ENCODE results near the gene CADPS.

CADPS gene

DNA sequence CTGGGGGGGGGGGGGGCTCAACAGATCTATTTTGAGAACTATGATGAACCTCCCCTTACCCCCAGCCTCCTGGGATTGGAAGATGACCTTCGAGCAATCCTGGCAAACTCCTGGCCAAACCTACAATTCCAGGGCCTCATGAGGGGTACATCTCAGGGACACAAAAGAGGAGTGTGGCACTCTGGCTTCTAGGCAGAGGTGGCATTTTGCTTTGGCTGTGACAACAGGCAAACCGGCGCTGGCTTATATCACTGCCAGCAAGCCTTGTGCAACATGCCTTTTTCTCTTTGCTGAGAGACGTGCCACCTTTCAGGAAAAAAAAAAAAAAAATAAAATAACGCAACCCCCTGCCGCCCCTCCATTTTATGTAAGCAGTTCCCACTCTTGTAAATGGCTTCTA, 470.1 kb downstream of the CADPS start:
- DNase-seq = no peak

DNA sequence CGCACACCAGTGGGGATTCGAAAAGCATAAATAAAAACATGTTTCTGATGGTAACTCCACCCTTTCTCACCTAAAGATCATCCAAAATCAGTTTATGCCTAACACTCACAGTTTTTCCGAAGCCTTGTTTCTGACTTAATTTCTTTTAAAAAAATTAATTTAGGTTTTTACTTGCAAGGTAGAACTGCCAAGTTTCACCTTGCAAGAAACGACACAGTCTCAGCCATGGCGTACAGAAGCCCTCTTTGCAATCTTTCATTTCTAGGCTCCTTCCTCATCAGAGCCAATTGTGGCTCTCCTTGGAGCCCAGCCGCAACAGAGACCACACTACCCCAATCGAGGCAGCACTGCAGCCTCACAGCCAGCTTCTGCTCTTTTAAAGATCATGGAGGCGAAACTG, 470.9 kb downstream of the CADPS start:
- DNase-seq = no peak

DNA sequence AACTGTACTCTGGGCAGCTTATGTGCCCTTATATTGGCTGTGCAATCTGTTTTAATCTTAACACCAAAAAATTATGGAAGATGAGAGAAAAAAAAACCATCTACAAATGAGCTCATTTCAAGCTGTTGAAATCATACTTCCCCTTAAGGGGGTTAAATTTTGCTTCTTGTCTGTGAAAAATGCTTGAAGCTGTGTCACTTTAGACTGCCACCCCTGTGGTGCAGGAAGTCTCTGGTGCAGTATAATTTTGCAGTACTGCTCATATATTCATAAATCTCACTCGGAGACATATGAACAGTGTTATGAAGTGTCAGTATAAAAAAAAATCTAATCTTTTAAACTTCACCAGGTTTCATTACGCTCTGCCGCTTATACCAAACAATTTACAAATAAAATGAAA, 471.5 kb downstream of the CADPS start:
- no peak for DNase-seq

DNA sequence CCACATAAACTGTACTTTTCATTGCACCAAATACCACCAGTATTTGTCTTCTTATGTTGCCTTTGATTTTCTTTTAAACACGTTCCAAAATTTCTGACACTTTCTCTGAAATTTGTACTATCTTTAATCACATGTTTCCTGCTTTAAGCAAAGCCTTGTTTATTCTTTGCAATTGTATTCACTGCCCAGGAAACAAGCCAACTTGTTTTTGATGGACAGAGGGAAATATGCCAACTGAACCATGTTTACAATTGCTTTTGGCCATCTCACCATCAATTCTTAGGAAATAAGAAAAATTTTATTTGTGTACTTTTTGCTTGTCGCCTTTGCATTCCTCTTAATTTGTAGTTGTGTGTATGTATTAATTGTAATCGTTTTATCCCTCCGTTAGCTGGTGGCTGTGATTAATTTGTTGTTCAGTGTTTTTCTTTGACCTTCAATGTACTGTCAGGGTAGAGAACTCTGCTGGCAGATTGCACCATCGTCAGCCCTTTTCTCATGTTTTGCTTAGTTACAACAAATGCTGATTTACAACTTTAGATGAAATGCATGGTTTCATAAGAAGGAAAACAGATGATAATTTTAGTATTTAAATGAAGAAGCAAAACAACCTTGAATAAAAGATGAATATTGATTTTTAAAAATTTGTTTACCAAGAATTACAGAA, 482.5 kb downstream of the CADPS start:
- no peak for DNase-seq

DNA sequence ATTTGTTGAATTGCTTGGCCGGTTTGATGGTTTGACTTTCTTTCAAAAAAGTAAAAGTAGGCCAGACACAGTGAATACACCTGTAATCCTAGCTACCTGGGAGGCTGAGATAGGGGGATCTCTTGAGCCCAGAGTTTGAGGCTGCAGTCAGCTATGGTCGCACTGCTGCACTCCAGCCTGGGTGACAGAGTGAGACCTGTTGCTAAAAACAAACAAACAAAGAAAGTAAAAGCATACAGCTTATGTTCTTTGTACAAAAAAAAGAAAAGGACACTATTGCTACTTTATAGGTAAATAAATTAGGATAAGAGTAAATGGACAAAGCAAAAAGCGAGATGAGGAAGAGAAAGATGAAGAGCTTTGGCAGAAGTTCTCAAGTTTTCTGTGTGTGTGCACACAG, 488.0 kb downstream of the CADPS start:
- DNase-seq = no peak

DNA sequence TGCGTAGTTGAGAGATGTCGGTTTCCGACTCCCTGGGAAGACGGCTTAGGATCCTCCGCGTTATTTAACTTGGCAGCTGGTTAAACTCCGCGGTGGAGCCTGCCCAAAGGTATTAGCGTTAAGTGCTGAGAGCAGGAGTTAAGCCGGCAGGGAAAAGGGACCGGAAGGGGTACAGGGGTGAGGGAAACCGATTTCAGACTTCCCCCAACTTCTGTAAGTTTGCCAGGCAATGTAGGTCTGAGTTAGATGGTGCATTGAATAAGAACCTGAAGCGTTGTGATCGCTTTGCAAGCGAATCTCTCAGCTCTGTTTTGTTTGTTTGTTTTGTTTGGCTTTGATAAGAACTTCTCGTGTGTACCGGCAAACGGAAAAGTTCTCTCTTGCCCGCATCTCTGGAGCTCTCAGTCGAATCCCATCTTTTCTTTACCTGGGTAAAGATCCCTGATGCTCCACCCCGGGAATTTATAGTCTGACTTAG, 495.9 kb downstream of the CADPS start:
- DNase-seq = no peak

DNA sequence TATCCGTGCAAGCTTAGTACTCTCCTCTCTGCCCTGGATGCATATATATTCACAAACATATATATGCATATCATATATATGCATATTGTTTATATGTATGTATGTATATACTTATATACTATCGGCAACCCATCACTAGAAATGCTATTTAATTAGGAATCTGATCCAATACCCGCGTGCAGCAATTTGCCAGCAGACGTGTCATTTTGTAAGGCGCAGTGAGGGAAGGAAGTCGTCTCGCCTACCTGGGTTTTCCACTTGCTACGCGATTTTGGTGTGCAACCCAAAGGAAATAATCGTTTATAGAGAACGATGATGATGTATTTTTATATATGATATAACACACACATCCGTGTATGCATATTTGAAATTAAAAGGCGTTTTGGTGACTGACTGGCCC, 496.3 kb downstream of the CADPS start:
- DNase-seq = no peak

DNA sequence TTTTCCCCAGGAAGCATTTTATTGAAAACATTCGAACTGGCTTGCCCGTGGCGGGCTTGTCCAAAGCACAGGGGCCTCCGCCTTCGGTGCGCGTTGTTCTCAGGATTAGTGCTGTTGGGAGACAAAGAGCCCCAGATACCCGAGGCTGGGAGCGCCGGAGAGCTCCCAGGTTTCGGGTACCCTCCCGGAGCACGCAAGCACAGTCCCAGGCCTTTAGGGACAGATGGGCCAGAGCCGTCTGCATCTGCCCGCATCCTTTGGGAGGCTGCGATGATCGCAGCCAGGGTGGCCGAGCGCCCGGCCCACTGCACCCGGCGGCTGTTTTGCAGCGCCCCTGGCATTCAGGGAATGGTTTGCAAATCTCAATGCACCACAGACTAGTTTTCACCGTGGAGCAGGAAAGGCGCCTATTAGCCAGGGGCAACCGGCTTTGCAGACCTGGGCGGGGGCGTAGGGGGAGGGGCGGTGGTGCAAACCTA, 496.9 kb downstream of the CADPS start:
- DNase-seq = no peak

DNA sequence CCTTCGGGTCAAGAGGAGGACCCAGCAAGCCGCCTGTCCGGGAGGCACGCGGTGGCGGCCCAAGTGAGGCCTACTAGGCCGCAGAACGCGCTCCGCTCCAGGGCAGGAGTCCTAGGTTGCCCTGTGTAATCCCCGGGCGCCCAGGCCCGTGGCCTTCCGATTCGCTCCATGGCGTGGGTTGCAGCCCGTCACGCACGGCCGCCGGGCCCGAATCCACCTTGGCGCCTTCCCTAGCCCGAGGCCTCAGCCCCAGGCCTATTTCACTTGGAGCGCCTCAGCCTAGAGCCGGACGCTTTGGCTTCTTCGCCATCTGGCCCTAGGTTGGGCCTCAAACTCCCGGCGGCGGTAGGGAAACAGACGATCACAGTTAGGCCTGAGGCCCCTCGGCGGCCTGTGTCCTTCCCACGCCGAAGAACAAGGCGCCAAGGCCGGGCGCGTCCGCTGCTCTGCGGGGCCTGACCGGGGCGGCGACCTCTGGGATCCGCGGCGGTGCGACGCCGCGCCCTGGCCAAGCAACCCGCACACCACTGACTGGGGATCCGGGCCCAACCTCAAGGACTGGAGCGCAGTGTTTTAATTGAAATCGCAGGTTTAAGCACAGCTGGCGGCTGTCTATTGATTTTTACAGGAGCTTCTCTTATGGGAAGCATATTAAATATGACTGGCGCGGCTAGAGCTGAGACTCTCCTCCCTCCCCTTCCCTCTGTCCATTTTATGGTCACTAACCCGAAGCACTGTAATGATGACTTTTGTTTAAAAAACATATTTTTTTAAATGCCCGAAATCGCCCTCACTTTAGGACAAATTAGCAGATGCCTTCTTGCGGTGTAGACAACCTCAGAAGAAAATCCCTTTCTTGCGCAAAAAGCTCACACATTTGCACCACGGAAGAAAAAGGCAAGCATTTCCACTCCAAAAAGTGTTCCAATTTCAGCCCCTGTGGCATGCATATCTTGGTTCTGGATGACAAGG, 498.0 kb downstream of the CADPS start:
- no peak for DNase-seq

DNA sequence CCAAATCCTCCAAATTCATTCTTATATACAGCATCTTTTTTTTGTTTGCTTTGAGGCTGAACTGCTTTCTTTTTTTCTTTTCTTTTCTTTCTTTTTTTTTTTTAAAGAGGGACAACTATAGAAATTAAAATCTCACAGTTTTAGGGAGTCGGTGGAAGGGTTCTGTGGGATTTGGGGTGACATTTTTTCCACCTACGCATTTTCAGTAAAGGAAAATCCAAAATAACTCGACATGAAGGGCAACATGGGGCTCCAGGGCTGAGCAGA, 498.8 kb downstream of the CADPS start:
- DNase-seq = no peak

DNA sequence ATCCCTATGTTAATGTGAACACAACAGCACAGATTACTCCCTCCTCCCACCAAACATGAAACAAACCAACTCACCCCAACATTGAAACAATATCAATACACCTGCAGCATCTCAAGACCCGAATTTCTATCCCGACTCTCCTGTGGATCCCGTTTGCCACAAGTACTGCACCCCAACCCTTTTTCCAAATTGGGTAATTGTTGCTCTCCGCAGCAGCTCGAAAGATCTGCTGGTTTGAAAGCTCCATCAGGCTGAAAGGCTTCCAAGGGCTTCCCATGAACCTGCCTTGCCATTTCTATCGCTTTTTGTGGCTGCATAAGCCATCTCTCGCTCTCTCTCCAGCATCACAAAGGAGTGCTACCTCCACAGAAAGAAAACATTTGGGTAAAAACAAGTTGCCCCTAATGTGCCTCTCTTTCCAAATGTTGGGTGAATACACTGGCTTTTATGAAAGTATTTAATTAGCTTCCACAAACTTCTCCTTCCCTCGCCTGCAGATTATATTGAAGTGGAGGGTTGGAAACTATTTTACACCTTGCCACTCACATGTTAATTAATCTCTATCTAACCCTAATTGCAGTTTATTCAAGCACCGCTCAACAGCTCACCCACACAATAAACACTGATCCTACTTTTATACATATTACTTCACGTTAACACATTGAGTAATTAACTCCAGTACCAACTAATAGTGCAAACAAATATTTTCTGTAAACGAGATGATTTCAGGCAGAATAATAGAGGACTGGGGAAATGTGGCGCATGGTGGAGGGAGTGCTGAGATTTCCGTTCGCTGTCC, 499.4 kb downstream of the CADPS start:
- no peak for DNase-seq

DNA sequence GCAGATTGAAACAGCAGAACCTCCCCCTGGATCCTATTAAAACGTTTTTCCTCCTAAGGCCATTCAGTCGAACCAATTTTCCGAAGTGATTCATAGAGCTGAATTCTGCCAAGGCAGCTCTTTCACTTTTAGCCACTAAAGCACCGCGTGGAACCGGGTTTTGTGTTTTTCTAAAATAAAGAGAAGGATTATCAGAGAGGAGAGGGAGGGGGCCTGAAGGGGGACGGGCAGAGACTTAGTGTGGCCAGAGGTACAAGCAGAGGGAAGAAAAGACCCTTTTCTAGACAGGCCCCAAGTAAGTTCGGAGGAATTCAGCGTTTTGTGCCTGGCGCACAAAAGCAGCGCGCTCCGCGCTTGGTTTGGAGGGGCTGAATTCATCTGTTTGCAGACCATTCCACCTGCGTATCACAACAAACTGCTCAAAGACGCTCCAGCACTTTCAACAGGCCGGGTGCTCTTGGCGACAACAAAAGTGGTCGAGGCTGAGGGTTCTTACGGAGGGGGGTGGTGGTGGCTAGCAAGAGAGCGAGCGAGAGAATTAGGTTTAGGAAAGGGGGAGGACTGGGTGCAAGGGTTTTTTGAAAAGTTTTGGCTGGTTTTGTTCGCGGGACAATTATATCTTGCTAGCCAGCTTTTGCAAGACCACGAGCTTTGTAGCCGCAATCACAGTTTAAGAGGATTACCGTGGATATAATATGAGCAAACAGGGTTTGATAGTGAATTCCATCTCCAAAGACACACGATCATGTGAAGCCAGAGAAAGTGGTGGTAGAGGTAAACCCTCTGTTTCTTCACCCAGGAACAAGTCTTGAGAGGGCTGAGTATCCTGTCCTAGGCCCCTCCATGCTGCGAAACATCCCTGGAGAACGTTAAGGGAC, 500.6 kb downstream of the CADPS start:
- no peak for DNase-seq

DNA sequence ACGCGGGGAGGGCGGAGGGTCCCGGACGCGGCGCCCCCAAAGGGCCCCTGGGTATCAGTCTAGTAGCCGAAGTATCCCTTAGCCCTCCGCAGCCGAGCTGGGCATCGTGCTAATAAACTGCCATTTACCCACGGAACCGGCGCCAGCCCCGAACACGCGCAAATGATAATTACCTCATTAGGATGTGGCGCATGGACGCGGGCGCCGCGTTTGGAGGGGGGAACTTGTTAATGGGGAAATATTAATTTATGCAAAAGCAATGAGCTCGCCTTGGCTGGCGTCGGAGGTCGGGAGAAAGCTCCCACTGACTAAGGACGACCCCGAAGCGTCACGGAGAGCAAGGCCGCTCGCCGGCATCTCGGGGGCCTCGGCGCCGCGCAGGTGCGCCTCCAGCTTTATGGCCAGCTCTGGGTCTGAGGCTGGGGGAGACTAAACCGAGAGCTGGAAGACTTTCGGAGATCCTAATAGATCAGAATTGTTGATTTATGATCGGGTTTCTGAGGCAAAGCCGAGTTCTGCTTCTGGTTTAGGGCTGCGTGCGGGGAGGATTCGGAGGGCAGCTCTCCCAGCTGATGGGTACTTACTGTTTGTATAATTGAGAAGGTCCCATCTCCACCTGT, 501.4 kb downstream of the CADPS start:
- no peak for DNase-seq

DNA sequence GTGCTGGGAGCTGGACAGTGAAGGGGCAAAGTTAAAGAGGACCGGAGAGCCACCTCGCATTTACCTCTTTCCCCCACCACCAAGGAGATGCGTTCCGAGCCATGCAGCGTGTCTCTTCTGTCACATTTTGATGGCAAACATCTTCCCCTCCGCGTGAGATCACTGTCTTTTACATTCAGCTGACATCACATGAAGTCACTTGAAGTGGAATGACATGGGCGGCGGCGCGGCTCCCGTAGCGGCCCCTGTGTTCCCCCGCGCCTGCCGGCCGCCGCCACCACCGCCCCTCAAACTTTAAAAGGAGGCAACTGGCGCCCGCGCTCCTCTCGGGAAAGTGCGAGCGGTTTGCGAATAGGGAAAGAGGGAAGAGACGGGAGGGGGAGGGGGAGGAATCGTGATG, 502.0 kb downstream of the CADPS start, which contains the start of gene FEZF2:
FEZF2 (minus strand) TSS at position 336 of the 400 bp plus-strand sequence. CDS start 682 bp downstream, outside the sequence.
- DNase-seq = no peak

DNA sequence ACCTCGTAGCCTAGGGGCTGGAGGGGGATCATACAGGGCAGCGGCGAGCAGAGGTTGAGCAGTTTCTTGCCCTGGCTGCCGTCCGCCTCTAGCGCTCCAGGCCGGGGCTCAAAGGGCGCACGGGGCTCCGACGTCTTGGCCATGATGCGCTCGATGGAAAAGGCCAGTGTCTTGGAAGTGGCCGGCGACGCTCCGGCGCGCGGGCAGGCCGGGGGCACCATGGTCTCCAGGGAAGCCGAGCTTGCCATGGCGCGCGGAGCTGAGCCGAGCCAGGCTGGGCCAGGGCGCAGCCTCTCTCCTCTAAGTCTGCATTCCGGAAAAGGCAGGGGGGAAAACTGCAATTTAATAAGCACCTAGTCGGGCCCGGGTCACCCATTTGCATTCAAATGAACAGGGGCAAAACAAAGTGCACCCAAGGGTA, 502.6 kb downstream of the CADPS start:
- no peak for DNase-seq

DNA sequence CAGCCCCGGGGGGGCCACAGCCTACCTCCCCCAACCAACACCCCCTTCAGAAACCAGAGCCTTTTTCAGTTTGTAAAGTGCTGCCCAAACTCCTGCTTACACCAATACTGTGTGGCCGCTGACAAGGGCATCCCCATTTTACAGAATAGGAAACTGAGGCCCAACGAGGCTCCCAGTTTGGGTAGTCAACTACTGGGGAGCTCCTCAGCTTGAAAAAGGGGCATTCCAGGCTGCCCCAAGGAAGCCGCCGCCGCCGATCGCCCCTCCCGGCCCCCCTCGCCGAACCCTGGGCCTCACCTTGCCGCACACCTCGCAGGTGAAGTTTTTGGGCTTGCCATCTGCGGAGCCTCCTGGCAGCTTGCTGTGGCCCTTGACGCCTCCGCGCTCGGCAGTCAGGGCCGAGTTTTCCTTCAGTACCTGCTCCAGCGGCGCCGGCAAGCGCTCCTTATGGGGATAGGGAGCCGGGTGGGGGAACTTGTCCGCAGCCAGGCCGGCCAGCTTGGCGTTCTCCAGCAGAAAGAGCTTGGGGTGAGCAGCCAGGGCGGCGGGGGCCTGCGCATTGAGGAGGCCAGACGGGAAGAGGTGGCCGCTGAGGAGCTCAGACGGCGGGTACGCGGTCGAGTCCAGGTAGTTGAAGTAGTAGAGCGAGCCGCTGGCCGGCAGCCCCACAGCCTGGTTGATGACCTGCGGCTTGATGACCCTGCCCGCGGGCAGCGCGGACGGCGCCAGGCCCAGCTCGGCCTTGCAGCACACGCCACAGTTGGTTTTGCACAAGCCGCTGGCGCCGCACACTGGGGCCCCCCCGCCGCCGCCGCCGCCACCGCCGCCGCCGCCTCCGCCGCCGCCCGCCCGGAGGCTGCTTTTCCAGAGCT, 503.3 kb downstream of the CADPS start:
- DNase-seq = no peak

DNA sequence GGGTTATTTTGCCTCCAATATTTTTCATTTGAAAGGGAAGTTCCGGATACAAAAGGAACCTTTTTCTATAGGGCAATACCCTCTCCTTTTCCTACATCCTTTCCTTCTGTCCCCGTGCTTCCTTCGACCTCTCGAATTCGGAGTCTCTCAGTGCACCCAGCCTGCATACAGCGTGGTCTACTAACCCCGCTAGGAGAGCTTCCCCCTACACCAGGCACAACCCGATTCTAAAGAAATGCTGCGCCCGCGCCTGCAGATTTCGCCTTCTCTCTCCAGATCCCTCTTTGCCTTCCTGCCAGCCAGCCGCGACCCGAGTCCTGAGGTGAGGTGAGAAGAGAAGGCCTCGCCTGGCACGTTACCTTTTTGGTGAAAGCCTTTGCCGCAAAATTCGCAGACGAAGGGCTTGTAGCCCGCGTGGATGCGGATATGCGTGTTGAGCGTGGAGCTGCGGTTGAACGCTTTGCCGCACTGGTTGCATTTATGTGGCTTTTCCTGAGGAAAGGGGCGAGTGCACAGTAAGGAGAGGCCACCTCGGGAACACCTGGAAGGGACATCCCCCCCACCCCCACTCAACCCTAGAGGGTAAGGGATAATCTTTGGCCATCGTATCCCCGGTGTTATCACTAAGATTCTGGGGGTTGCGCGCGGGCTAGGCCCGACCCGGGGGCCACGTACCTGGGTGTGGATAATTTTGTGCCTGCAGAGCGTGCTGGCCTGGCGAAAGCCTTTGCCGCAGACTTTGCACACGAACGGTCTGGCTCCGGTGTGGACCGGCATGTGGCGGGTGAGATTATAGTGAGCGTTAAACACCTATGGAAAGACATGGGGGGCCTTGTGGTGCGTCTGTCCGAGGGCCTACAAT, 504.1 kb downstream of the CADPS start:
- DNase-seq = no peak

DNA sequence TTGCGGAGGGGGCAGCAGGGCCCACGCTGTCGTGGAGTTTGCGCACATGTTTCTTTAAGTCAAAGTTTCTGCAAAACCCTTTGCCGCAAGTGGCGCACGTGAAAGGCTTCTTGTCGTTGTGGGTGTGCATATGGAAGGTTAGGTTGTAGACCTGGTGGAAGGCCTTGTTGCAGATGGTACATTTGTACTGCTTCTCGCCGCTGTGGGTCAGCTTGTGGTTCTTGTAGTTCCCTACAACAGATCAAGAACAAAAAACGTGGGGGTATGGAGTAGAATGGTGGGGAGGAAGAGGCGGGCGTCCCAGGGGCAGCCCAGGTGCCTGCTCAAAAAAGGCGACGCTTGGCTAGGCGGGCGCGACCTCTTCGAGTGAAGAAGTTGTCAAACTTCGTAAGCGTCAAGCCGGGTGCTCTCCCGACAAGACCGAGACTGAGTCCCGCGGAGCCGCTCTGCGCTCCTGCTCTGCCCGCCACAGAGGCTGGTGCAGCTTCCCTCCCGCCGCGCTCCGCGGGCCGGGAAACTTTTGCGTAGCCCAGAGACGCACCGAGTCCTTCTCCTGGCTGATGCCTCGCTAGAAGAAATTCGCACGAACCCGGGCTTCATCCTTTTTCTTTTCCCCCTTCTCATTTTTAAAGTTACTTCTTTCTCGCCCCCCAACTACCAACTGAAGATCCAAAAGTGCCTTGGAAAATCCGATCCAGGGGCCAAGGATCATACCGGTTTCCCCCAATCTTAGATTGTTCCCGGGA, 504.9 kb downstream of the CADPS start:
- DNase-seq = no peak

DNA sequence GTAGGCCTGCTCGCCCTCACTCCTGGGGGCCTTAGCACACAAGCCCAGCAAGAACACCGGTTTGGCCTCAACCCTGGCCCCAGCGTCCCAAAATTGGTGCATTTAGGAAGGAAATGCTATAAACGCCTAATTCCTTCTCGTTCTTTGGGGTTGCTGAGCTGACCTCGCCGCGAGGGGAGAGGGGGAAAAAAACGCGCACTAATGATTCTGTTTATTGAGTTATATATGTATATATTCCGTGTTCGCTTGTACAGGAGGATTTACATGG, 505.8 kb downstream of the CADPS start:
- no peak for DNase-seq

Measured in stimulated activated CD4-positive, alpha-beta T cell treated with anti-CD3 and anti-CD28 coated beads, Interleukin-1b, Interleukin-23, amount 100 ng/mL, for 48 hours (primary cell).